Coronary artery (tissue), 2 donors: ENCODE data around the gene RAD51B.
"Not testable (repeated sequence)": the region's sequence is repeated elsewhere in the genome, so short reads cannot be mapped to it uniquely, and the experiment has no call there.

ENCODE experiments used
- DNase-seq: peaks from one replicate; pipeline ENCODE4 v3.0.0-alpha.2; 2017; ENCODE audit warnings: low spot score
- H3K27ac ChIP-seq, 2 donors: fragments of 200-600 bp; sonication (generic); one replicate each; pipeline ENCODE4 v1.5.1; 2016 to 2019
- H3K4me3 ChIP-seq: fragments of 200-600 bp; sonication (generic); 2 replicates; pipeline ENCODE4 v1.5.1; 2016; ENCODE audit warnings: mild to moderate bottlenecking, moderate library complexity
- TF ChIP-seq, protein P1 (sequence below): fragments of 200-600 bp; sonication (generic); IDR thresholded peaks from one replicate; pipeline ENCODE4 v1.5.1; 2019; ENCODE audit warnings: antibody characterized with exemption

RAD51B gene

DNA sequence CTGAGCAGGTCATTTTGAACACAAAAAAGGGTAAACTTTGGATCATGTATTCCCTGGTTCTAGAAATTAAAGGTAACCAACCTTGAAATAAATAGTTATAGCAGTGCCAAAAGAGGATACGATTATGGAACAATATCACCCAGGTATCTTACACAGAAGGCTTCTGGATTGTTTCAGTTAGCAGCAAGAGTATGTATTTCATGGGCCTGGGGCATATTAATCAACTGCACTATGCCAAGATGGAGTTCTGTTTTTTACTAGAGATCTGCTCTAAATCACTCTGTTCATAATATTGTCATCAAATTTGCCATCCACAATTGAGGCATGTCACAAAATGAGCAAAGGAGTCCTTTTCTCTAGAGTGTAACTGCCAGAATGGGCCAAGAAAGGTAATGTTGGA lies 357.1 kb downstream of the RAD51B start:
- TF ChIP-seq, protein P1, sequence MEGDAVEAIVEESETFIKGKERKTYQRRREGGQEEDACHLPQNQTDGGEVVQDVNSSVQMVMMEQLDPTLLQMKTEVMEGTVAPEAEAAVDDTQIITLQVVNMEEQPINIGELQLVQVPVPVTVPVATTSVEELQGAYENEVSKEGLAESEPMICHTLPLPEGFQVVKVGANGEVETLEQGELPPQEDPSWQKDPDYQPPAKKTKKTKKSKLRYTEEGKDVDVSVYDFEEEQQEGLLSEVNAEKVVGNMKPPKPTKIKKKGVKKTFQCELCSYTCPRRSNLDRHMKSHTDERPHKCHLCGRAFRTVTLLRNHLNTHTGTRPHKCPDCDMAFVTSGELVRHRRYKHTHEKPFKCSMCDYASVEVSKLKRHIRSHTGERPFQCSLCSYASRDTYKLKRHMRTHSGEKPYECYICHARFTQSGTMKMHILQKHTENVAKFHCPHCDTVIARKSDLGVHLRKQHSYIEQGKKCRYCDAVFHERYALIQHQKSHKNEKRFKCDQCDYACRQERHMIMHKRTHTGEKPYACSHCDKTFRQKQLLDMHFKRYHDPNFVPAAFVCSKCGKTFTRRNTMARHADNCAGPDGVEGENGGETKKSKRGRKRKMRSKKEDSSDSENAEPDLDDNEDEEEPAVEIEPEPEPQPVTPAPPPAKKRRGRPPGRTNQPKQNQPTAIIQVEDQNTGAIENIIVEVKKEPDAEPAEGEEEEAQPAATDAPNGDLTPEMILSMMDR: no peak
- DNase-seq: no peak
- H3K27ac ChIP-seq: no peak overlapping the region
- H3K4me3 ChIP-seq: no peak overlapping the region

DNA sequence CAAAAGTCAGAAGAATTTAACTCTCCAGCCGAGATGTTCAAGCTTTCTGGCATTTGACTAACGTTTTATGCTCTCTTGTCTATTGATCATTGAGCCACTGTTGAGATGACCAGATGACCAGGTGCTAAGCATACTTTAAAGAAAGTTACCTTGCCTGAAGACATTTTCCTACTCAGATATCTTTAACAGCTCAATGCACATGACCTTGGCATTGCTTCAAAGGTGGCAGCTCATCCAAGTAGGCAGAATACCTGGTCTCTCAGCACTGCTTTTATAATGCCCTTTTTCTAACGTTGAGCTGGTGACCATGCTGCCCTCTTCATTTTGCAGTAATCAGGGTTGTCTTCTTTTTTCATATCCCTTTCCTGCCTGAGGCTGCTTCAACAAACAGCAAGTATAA lies 358.1 kb downstream of the RAD51B start:
- no peak for DNase-seq
- Histone ChIP-seq H3K4me3 (no peak overlapping the region), H3K27ac (no peak overlapping the region)
- TF ChIP-seq, protein P1: no peak

DNA sequence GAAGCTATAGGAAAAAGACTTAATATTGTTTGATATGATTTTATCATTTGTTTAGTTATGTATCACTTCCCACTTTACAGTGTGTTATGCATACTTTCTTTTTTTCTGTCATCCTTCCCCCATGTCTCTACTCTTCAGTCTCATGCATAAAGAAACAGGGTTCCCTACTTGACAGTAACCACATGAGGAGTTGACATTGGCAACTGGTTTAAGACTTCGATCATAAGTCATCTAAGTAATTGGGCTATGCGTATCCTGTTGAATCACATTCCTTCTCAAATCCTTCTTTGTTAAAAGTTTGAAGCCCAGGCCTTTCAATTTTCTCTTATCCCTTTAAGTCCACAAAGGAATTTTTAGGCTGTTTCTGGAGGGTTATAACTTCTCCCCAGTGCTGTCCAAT lies 358.7 kb downstream of the RAD51B start:
- TF ChIP-seq, protein P1: no peak
- Histone ChIP-seq H3K4me3 (no peak overlapping the region), H3K27ac (no peak overlapping the region)
- DNase-seq: no peak

DNA sequence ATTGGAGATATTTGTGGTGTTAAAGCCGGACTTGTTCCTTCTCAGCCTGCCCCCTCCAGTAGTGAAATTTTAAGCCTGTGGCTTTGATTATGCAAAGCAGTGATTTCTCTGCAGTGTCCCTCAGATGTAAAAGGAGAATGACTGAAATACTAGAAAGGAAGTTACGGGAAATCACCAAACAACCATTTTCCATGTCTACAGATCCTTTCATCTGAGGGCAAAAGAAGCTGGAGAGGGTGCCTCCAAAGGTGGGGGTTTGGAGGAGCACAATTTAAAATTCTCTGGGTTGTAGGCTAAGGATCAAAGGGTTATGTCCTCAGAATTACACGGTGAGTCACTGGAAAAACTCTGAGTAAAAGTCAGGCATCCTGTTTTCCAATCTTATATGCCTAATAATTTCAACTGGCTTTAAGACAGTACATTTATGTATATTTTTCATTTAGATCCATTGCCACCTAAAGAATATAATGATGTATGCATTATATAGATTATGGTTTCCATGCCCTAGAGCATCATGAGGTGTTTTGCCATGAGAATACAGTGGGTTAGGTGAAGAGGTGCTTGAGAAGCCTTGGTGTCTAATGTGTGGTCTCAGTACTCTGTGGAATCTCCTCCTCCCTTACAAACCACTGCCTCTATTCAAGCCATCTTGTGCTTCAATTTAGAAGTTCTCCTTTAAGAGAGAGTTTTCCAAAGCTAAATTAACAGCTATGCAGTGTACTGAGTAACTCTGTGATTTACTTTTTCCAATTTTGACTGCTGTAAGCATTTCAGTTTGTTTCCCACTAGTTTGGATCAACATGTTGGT lies 362.1 kb downstream of the RAD51B start:
- no peak for DNase-seq
- TF ChIP-seq, protein P1: no peak
- no peak overlapping the region for H3K4me3 ChIP-seq
- no peak overlapping the region for H3K27ac ChIP-seq

DNA sequence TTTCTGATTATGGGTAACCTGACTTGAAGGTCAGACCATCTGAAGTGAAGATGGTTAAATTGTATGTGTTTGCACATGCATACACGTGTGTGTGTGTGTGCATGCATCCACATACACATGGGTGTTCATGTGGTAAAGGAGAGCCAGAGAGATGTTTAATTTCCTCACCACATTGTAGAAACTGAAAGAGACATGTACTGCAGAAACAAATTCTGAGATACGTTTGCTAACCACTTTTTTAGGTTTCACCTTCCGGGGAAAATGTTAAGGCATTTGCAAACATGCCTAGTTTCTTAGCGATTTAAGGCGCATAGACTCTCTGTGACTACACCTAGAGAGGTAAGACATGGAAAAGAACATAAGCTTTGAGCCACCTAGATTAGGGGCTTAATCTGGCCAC lies 362.9 kb downstream of the RAD51B start:
- no peak overlapping the region for H3K4me3 ChIP-seq
- TF ChIP-seq, protein P1: no peak
- H3K27ac ChIP-seq: no peak overlapping the region
- DNase-seq: no peak

DNA sequence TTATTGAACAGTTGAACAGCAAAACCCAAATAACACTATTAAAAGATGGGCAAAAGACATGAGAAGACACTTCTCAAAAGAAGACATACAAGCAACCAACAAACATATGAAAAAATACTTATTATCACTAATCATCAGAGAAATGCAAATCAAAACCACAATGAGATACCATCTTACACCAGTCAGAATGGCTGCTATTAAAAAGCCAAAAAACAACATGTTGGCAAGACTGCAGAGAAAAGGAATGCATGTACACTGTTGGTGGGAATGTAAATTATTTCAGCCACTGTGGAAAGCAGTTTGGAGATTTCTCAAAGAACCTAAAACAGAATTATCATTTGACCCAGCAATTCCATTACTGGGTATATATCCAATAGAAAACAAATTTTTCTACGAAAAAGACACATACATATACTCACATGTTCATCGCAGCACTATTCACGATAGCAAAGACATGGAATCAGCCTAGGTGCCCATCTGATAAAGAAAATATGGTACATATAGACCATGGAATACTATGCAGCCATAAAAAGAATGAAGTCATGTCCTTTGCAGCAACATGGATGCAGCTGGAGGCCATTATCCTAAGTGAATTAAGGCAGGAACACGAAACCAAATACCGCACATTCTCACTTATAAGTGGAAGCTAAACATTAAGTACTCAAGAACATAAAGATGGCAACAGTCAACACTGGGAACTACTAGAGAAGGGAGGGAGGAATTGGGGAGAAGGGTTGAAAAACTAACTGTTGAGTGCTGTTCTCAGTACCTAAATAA lies 367.1 kb downstream of the RAD51B start:
- H3K4me3 ChIP-seq, DNase-seq, H3K27ac ChIP-seq: not testable (repeated sequence)

DNA sequence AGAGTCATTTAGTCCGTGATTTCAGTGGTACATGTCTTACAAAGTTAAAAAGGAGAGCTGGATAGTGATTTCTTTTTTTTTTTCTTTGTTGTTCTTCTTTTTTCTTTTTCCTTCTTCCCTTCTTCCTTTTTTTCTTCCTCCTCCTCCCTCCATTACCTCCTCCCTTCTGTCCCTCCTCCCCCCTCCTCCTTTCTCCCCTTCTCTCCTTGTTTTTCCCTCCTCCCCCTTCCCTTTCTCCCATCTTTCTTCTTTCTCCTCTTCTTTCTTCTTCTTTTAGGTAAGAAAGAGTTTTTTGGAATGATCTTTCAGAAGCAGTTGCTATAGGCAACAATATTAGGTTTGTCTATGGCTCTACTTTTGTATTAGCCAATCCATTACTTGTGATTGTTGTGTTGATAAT lies 368.6 kb downstream of the RAD51B start:
- TF ChIP-seq, protein P1: no peak
- H3K27ac ChIP-seq: no peak overlapping the region
- no peak for DNase-seq
- H3K4me3 ChIP-seq: no peak overlapping the region
